Neural crest cell (in vitro differentiated cells): Measurements from ENCODE around the gene CYTH4. TPM values are rescaled to one million over a fixed set of nuclear protein-coding genes. Genes with fewer than 3 reads are reported as not detected.

Experiments
- DNase-seq: peaks from one replicate; pipeline ENCODE4 v3.0.0; 2021; ENCODE audit warnings: low read depth, mixed read lengths, low spot score
- H3K27ac Mint-ChIP-seq: one replicate; pipeline ENCODE4 v1.8.0; 2021; ENCODE audit warnings: mild to moderate bottlenecking, mixed read lengths; ENCODE audit not compliant: unreplicated experiment
- H3K27me3 Mint-ChIP-seq: 2 replicates; pipeline ENCODE4 v1.8.0; 2021; ENCODE audit warnings: low read depth, mild to moderate bottlenecking, mixed read lengths
- H3K36me3 Mint-ChIP-seq: 2 replicates; pipeline ENCODE4 v1.8.0; 2021; ENCODE audit warnings: low read depth, mild to moderate bottlenecking, mixed read lengths
- H3K4me1 Mint-ChIP-seq: 2 replicates; pipeline ENCODE4 v1.8.0; 2021; ENCODE audit warnings: mixed read lengths
- H3K4me3 Mint-ChIP-seq: one replicate; pipeline ENCODE4 v1.8.0; 2021; ENCODE audit warnings: mild to moderate bottlenecking, mixed read lengths
- H3K9me3 Mint-ChIP-seq: 2 replicates; pipeline ENCODE4 v1.8.0; 2021; ENCODE audit warnings: mixed read lengths
- CTCF ChIP-seq: fragments of 200-600 bp; sonication (generic); conservative IDR thresholded peaks from 2 replicates; pipeline ENCODE4 v1.5.0; 2021; ENCODE audit warnings: antibody characterized with exemption, mild to moderate bottlenecking
- total RNA-seq: library from RNA; stranded (reverse); gene quantifications from 2 replicates; pipeline ENCODE4 v1.2.1, GENCODE V29; 2021

CYTH4 gene
- total RNA-seq, 1 donor from 2014 or later = not detected

- no peak for TF ChIP-seq CTCF
Observed at GRCh38 chr22:37294747-37295146, 12.4 kb downstream of the CYTH4 start.

GRCh38 chr22:37295213-37295886 lies 13.0 kb downstream of the CYTH4 start:
- H3K9me3 Mint-ChIP-seq = peaks cover 3% of the 10 kb centered on the region
- no peak for DNase-seq
- H3K4me1 Mint-ChIP-seq = no peaks in the 10 kb centered on the region
- H3K27ac Mint-ChIP-seq = no peak overlapping the region
- H3K4me3 Mint-ChIP-seq = no peak overlapping the region
- TF ChIP-seq CTCF = no peak
- no peaks in the 10 kb centered on the region for H3K36me3 Mint-ChIP-seq
- H3K27me3 Mint-ChIP-seq = no peaks in the 10 kb centered on the region

More at GRCh38 chr22:37294747-37295146, 12.4 kb downstream of the CYTH4 start:
- Mint-ChIP-seq H3K27ac (no peak overlapping the region), H3K27me3 (peaks cover 2% of the 10 kb centered on the region), H3K4me3 (no peak overlapping the region), H3K36me3 (no peaks in the 10 kb centered on the region), H3K9me3 (peaks cover 3% of the 10 kb centered on the region), H3K4me1 (no peaks in the 10 kb centered on the region)
- DNase-seq = no peak

- Mint-ChIP-seq H3K27me3 (no peaks in the 10 kb centered on the region), H3K4me1 (peaks cover under 1% of the 10 kb centered on the region), H3K9me3 (peaks cover 3% of the 10 kb centered on the region), H3K4me3 (no peak overlapping the region), H3K36me3 (no peaks in the 10 kb centered on the region), H3K27ac (no peak overlapping the region)
- no peak for TF ChIP-seq CTCF
- no peak for DNase-seq
Observed at GRCh38 chr22:37295946-37296345, 13.6 kb downstream of the CYTH4 start.

GRCh38 chr22:37298748-37299495 lies 16.6 kb downstream of the CYTH4 start:
- no peak for TF ChIP-seq CTCF
- no peaks in the 10 kb centered on the region for H3K36me3 Mint-ChIP-seq
- H3K27me3 Mint-ChIP-seq = no peaks in the 10 kb centered on the region
- H3K27ac Mint-ChIP-seq = no peak overlapping the region
- H3K4me3 Mint-ChIP-seq = no peak overlapping the region
- peaks cover 15% of the 10 kb centered on the region for H3K4me1 Mint-ChIP-seq
- DNase-seq = no peak
- H3K9me3 Mint-ChIP-seq = no peaks in the 10 kb centered on the region

- TF ChIP-seq CTCF = no peak
- Mint-ChIP-seq H3K36me3 (no peaks in the 10 kb centered on the region), H3K27me3 (no peaks in the 10 kb centered on the region), H3K9me3 (no peaks in the 10 kb centered on the region), H3K4me3 (no peak overlapping the region), H3K27ac (no peak overlapping the region), H3K4me1 (peaks cover 15% of the 10 kb centered on the region)
- no peak for DNase-seq
Observed at GRCh38 chr22:37299969-37300509, 17.7 kb downstream of the CYTH4 start.
